NCI-H1105 (cell line): ENCODE measurements around the gene GPC3.

ENCODE experiments used
- DNase-seq: peaks from one replicate; lab custom pipeline; 2025; lab: John Stamatoyannopoulos, UW

Gene GPC3

GRCh38 chrX:133926809-133927208, 58.6 kb downstream of the GPC3 start:
- DNase-seq = no peak

- DNase-seq = no peak
Observed at GRCh38 chrX:133926099-133926498, 59.3 kb downstream of the GPC3 start.

- no peak for DNase-seq
Observed at GRCh38 chrX:133924548-133924947, 60.8 kb downstream of the GPC3 start.

GRCh38 chrX:133923548-133923947, 61.8 kb downstream of the GPC3 start:
- no peak for DNase-seq

GRCh38 chrX:133923113-133923512, 62.3 kb downstream of the GPC3 start:
- DNase-seq = no peak

GRCh38 chrX:133922390-133922771, 63.0 kb downstream of the GPC3 start:
- DNase-seq = no peak

- DNase-seq = peak; percentile 11
Observed at GRCh38 chrX:133921764-133922389, 63.5 kb downstream of the GPC3 start.

- no peak for DNase-seq
Observed at GRCh38 chrX:133921086-133921485, 64.3 kb downstream of the GPC3 start.

GRCh38 chrX:133918361-133918771, 67.0 kb downstream of the GPC3 start:
- DNase-seq = no peak

GRCh38 chrX:133916984-133917722, 68.2 kb downstream of the GPC3 start:
- no peak for DNase-seq

- no peak for DNase-seq
Observed at GRCh38 chrX:133913658-133914388, 71.6 kb downstream of the GPC3 start.

GRCh38 chrX:133913009-133913408, 72.4 kb downstream of the GPC3 start:
- no peak for DNase-seq

GRCh38 chrX:133911825-133912495, 73.4 kb downstream of the GPC3 start:
- no peak for DNase-seq

- no peak for DNase-seq
Observed at GRCh38 chrX:133910539-133910938, 74.9 kb downstream of the GPC3 start.

- DNase-seq = no peak
Observed at GRCh38 chrX:133909888-133910287, 75.5 kb downstream of the GPC3 start.

- DNase-seq = no peak
Observed at GRCh38 chrX:133908223-133908955, 77.0 kb downstream of the GPC3 start.

GRCh38 chrX:133907606-133908005, 77.8 kb downstream of the GPC3 start:
- DNase-seq = no peak

- no peak for DNase-seq
Observed at GRCh38 chrX:133905305-133905704, 80.1 kb downstream of the GPC3 start.

GRCh38 chrX:133897593-133898163, 87.7 kb downstream of the GPC3 start:
- DNase-seq = peak; percentile 7

GRCh38 chrX:133892337-133892736, 93.1 kb downstream of the GPC3 start:
- DNase-seq = no peak

- DNase-seq = no peak
Observed at GRCh38 chrX:133888984-133889383, 96.4 kb downstream of the GPC3 start.
